Measurements from ENCODE around the gene CUTA. TPM values are rescaled to one million over a fixed set of nuclear protein-coding genes. Genes with fewer than 3 reads are reported as not detected.

The CUTA gene
- total RNA-seq, 1 donor from 2014 or later: 73.2 TPM

DNA sequence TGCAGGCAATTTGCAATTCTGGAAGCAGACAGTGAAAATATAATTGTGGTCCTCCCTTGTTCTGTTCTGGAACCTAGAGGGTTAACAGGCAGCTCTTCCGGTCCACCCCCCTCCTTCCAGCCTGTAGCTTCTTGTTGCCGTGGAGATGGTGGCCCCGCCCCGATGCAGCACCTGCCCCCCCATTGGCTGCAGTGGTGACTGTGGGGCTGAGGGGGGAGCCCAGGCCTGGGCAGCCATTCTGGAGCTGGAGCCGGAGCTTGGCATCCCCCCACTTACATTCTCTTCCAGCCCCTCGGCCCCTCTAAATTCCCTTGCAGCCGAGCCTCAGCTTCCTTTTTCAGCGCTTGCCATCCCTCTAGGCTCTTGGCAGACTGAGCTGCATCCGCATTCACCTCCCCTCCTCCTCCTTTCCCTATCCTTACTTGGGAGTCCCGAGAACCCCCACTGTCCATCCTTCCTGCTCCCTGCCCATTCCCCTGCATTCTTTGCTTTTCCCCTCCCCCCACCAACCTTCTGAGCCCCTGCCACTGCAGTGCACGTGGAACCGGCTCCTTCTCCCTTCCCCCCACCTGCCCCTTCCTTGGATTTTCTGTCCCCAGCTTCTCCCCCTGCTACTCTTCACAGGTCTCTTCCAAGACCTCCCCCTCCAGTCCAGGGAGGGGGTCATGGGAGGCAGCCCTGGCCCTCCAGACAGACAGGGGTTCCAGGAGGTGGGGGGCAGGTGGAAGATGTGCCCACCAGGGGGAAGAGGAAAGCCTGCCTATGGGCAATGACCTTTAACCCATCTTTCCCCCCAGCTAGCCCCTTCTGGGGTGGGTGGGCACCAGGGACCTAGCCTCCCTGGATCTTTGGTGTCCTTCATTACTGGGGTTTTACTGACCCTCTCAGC lies 13.3 kb upstream of the CUTA start:
- Histone ChIP-seq H3K4me1 (peaks cover 64% of the 10 kb centered on the region), H3K9me3 (no peaks in the 10 kb centered on the region)

GRCh38 chr6:33430334-33430733 lies 12.4 kb upstream of the CUTA start:
- no peak overlapping the region for H3K4me3 ChIP-seq
- H3K27me3 ChIP-seq: no peaks in the 10 kb centered on the region
- TF ChIP-seq CTCF (IDR thresholded peaks at IDR 0.05) (no peak), POLR2A (IDR thresholded peaks at IDR 0.05) (no peak), POLR2AphosphoS5 (IDR thresholded peaks at IDR 0.05; ENCODE audit: insufficient read depth in 1 of 2, low read depth in 1 of 2) (no peak)
- H3K9me3 ChIP-seq: no peaks in the 10 kb centered on the region
- no peaks in the 10 kb centered on the region for H3K36me3 ChIP-seq
- peak overlapping the region; percentile 96 for H3K27ac ChIP-seq
- intact Hi-C loops (cut with DNase I): no loop called here
- peaks cover 64% of the 10 kb centered on the region for H3K4me1 ChIP-seq
- DNase-seq (ENCODE audit: extremely low spot score in 2 of 2): no peak

More for the DNA sequence above, 13.3 kb upstream of the CUTA start:
- Histone ChIP-seq H3K36me3 (peaks cover 0 to 8% of the 10 kb centered on the region in 2 donors), H3K27ac (peak overlapping the region; percentile 37), H3K27me3 (no peaks in the 10 kb centered on the region), H3K4me3 (peak overlapping the region; percentile 0 to 3)
- no peak for DNase-seq (ENCODE audit: extremely low spot score in 2 of 2)
- TF ChIP-seq POLR2A (IDR thresholded peaks at IDR 0.05) (no peak), CTCF (IDR thresholded peaks at IDR 0.05) (no peak), POLR2AphosphoS5 (IDR thresholded peaks at IDR 0.05; ENCODE audit: insufficient read depth in 1 of 2, low read depth in 1 of 2) (no peak)
- intact Hi-C loops (cut with DNase I): no loop called here

DNA sequence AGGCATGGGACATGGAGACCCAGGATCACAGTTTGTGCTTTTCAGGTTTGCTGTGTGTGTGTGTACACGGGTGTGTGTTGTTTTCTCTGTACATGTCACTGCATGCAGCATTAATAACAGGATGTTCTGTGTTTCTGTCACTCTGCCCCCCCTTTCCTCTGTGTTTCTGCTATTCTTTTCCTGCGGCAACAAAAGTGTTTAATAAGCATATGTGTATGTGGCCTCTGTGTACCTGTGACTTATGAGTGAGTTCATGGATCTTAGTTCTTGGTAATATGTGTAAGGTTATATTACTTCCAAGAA lies 11.8 kb upstream of the CUTA start:
- Histone ChIP-seq H3K4me1 (peaks cover 70% of the 10 kb centered on the region), H3K9me3 (no peaks in the 10 kb centered on the region), H3K27me3 (no peaks in the 10 kb centered on the region), H3K36me3 (no peaks in the 10 kb centered on the region), H3K27ac (peak overlapping the region; percentile 96), H3K4me3 (no peak overlapping the region)
- intact Hi-C loops (cut with DNase I): no loop called here
- no peak for DNase-seq (ENCODE audit: extremely low spot score in 2 of 2)
- TF ChIP-seq POLR2A (IDR thresholded peaks at IDR 0.05) (no peak), POLR2AphosphoS5 (IDR thresholded peaks at IDR 0.05; ENCODE audit: insufficient read depth in 1 of 2, low read depth in 1 of 2) (peak in 1 of 2 donors; percentile 20)

DNA sequence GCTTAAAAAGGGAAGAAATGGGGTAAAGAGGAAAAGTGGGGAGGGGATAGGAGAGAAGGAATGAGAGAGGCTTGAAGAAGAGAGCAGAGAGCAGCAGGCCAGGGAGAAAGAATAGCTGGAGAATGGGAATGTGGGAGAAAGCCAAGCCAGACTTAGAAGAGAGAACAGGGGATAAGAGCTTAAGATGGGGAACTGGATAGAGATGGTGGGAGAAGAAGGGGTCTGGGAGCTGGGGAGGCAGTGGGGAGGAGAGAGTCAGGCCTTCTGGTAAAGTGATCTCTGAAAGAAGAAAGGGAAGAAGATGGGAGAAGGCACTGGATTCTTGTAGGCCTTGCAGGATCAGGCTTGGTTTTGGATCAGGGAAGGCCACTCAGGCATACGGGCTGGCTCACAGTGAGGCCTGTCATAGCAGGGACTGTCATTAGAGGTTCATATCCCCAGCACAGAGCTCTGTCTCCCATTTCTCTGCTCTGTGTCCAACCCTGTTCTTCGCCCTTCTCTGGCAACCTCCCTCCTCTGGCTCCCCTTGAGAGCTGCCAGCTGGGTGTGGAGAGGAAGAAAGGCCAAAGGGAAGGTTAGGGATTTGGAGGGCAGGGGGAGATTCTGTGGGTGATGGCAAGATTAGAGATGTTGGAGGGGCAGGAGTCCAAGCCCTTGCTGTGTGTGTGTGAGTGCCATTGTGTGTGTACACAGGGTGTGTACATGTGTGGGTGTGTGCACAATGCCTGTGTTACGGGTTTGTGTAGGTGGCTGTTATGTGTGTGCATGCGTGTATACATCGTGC lies 11.3 kb upstream of the CUTA start:
- Histone ChIP-seq H3K27me3 (no peaks in the 10 kb centered on the region), H3K27ac (peak overlapping the region; percentile 96), H3K4me1 (peaks cover 75% of the 10 kb centered on the region), H3K36me3 (no peaks in the 10 kb centered on the region), H3K9me3 (no peaks in the 10 kb centered on the region), H3K4me3 (peak overlapping the region; percentile 63 to 73)
- TF ChIP-seq CTCF (IDR thresholded peaks at IDR 0.05) (no peak), POLR2AphosphoS5 (IDR thresholded peaks at IDR 0.05; ENCODE audit: insufficient read depth in 1 of 2, low read depth in 1 of 2) (no peak), POLR2A (IDR thresholded peaks at IDR 0.05) (no peak)
- DNase-seq (ENCODE audit: extremely low spot score in 2 of 2): no peak
- intact Hi-C loops (cut with DNase I): no loop called here

DNA sequence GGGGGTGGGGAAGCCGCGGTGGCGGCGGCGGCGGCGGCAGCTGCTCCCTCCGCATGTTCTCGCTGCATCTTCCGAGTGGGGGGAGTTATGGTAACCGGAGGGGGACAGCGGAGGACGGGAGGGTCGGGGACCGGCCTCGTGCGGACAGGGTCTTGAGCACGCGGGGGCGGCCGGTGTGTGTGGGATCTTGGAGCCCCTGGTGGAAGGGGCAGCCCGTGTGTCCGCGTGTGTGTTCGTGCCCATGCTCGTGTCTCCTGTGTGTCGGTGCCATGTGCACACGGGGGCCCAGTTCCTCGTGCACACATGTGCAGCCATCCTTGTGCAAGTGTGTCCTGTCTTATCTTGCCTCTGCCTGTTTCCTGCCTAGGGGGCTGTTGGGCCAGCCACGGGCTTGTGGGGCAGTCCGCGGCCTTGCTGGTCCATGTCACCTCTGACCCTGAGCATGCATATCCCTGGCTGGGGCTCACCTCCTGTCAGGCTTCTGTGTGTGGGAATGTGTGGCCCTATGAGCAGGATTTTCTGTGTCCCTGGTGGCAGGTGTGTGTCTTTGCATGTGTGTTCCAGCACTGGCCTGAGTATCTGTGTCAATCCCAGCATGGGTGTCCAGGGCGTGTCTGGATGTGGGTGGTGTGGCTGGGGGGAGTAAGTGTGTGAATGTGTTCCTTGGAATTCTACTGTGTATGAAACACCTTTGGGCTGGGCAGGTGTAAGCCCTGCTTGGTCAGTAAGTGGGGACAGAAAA lies 10.5 kb upstream of the CUTA start:
- H3K9me3 ChIP-seq: no peaks in the 10 kb centered on the region
- intact Hi-C loops (cut with DNase I): no loop called here
- H3K27ac ChIP-seq: peak overlapping the region; percentile 96
- peaks cover 75% of the 10 kb centered on the region for H3K4me1 ChIP-seq
- no peaks in the 10 kb centered on the region for H3K27me3 ChIP-seq
- peak overlapping the region; percentile 63 to 73 for H3K4me3 ChIP-seq
- TF ChIP-seq POLR2A (IDR thresholded peaks at IDR 0.05) (no peak), CTCF (IDR thresholded peaks at IDR 0.05) (peak in 1 of 3 experiments; percentile 31), POLR2AphosphoS5 (IDR thresholded peaks at IDR 0.05; ENCODE audit: insufficient read depth in 1 of 2, low read depth in 1 of 2) (no peak)
- no peaks in the 10 kb centered on the region for H3K36me3 ChIP-seq
- DNase-seq (ENCODE audit: extremely low spot score in 2 of 2): no peak
